Measurements from ENCODE around the gene DYNC2LI1. TPM values are rescaled to one million over a fixed set of nuclear protein-coding genes. Genes with fewer than 3 reads are reported as not detected.
A peak's percentile ranks its signal among the peaks of the same experiment; 100 is the strongest.

The DYNC2LI1 gene
- polyA plus RNA-seq, 1 donor = 40.1 TPM

GRCh38 chr2:43737097-43737854 is 36.6 kb upstream of the DYNC2LI1 start:
- no peak overlapping the region for H3K27ac ChIP-seq (ENCODE audit: low read length)

GRCh38 chr2:43737855-43738254 is 36.0 kb upstream of the DYNC2LI1 start:
- H3K4me1 ChIP-seq (ENCODE audit: control insufficient read depth, insufficient read depth, low read length) = no peaks in the 10 kb centered on the region
- DNase-seq = no peak
- H3K4me3 ChIP-seq (ENCODE audit: low read length) = no peak overlapping the region
- no peaks in the 10 kb centered on the region for H3K9me3 ChIP-seq (ENCODE audit: control insufficient read depth, low read depth, low read length)
- 70% methylated on average over 2 of the region's 2 CpGs for WGBS (ENCODE audit: insufficient coverage, low lambda C conversion rate)
- H3K27me3 ChIP-seq (ENCODE audit: control insufficient read depth, insufficient read depth, low read length) = no peaks in the 10 kb centered on the region
- no peaks in the 10 kb centered on the region for H3K36me3 ChIP-seq (ENCODE audit: control insufficient read depth, insufficient read depth, low read length)
- no peak overlapping the region for H3K27ac ChIP-seq (ENCODE audit: low read length)

More at GRCh38 chr2:43737097-43737854, 36.6 kb upstream of the DYNC2LI1 start:
- no peak overlapping the region for H3K4me3 ChIP-seq (ENCODE audit: low read length)
- 92% methylated on average over 2 of the region's 8 CpGs for WGBS (ENCODE audit: insufficient coverage, low lambda C conversion rate)
- no peaks in the 10 kb centered on the region for H3K4me1 ChIP-seq (ENCODE audit: control insufficient read depth, insufficient read depth, low read length)
- H3K9me3 ChIP-seq (ENCODE audit: control insufficient read depth, low read depth, low read length) = no peaks in the 10 kb centered on the region
- no peaks in the 10 kb centered on the region for H3K27me3 ChIP-seq (ENCODE audit: control insufficient read depth, insufficient read depth, low read length)
- DNase-seq = no peak
- H3K36me3 ChIP-seq (ENCODE audit: control insufficient read depth, insufficient read depth, low read length) = no peaks in the 10 kb centered on the region

DNA sequence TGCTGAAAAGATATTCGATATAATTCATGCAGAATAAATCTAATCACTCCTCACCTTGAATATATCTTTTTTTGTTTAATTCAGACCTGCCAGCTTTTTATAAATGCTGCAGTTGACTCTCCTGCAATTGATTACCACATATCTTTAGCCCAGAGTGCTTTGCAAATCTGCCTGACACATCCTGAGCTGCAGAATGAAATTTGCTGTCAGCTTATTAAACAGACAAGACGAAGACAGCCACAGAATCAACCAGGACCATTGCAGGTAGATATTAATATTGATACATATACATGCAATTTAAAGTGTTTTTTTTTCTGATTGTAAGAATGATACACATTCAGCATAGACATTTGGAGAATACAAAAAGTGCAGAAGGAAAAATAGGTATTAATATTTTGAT is 35.6 kb upstream of the DYNC2LI1 start:
- no peak for DNase-seq
- Histone ChIP-seq H3K27me3 (ENCODE audit: control insufficient read depth, insufficient read depth, low read length) (no peaks in the 10 kb centered on the region), H3K4me3 (ENCODE audit: low read length) (no peak overlapping the region), H3K27ac (ENCODE audit: low read length) (no peak overlapping the region), H3K4me1 (ENCODE audit: control insufficient read depth, insufficient read depth, low read length) (no peaks in the 10 kb centered on the region), H3K36me3 (ENCODE audit: control insufficient read depth, insufficient read depth, low read length) (no peaks in the 10 kb centered on the region), H3K9me3 (ENCODE audit: control insufficient read depth, low read depth, low read length) (no peaks in the 10 kb centered on the region)
- 86% methylated on average over 2 of the region's 2 CpGs for WGBS (ENCODE audit: insufficient coverage, low lambda C conversion rate)

DNA sequence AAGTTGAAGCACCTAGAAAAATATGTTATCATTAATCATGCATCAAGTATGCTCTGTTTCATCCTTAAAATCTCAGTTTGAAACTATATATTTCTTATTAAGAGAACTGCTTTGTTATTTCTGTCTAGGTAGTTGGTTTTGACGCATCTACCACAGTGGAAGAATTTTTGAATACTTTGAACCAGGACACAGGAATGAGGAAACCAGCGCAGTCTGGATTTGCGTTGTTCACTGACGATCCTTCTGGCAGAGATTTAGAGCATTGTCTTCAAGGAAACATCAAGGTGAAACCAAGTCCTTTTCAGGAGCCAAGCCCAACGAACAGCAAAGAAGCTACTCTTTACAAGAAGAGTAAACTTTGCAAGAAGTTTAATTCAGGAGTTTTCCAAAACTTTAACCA is 30.1 kb upstream of the DYNC2LI1 start:
- Histone ChIP-seq H3K27ac (ENCODE audit: low read length) (no peak overlapping the region), H3K9me3 (ENCODE audit: control insufficient read depth, low read depth, low read length) (peaks cover 2% of the 10 kb centered on the region), H3K4me3 (ENCODE audit: low read length) (no peak overlapping the region), H3K36me3 (ENCODE audit: control insufficient read depth, insufficient read depth, low read length) (no peaks in the 10 kb centered on the region), H3K4me1 (ENCODE audit: control insufficient read depth, insufficient read depth, low read length) (no peaks in the 10 kb centered on the region), H3K27me3 (ENCODE audit: control insufficient read depth, insufficient read depth, low read length) (no peaks in the 10 kb centered on the region)
- 71% methylated on average over 1 of the region's 5 CpGs for WGBS (ENCODE audit: insufficient coverage, low lambda C conversion rate)
- DNase-seq = no peak

DNA sequence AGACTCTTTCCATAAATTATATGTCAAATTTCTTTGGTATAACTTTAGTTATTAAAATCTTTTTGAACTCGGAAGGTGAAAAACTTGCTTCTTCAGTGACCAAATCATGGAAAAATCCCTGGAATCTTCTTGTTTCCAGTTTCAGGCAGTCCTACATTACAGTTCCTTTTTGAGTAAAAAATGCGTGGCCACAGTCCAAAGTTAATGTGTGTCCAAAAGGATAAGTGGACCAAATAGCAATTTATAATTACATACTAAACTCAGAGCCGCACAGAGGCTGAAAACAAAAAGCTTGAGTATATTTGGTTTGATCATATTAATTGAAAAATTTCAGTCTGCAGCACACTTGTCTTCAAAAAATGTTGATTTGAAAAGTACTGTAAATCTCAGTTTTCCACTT is 28.4 kb upstream of the DYNC2LI1 start:
- DNase-seq = peak in 1 of 2 donors; percentile 20
- Histone ChIP-seq H3K9me3 (ENCODE audit: control insufficient read depth, low read depth, low read length) (peaks cover 2% of the 10 kb centered on the region), H3K4me3 (ENCODE audit: low read length) (no peak overlapping the region), H3K27ac (ENCODE audit: low read length) (no peak overlapping the region), H3K27me3 (ENCODE audit: control insufficient read depth, insufficient read depth, low read length) (no peaks in the 10 kb centered on the region), H3K4me1 (ENCODE audit: control insufficient read depth, insufficient read depth, low read length) (no peaks in the 10 kb centered on the region), H3K36me3 (ENCODE audit: control insufficient read depth, insufficient read depth, low read length) (no peaks in the 10 kb centered on the region)
- 59% methylated on average over 2 of the region's 3 CpGs for WGBS (ENCODE audit: insufficient coverage, low lambda C conversion rate)

DNA sequence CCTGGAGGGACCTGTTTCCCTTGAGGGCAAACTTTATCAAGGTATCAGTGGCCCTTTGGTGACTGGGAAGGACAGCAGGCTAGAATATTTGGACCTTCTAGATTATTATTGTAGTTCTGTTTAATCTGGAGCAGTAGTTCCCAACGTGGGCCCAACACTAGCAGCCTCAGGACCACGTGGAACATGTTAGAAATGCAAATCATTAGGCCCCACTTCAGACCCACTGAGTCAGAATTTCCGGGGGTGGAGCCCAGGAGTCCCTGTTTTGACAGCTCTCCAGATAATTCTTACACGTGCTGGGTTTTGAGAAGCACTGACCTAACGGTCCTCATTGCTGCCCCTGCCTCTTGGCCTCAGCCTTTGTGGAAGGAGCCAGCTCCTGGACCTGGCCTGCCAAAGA is 25.5 kb upstream of the DYNC2LI1 start:
- H3K4me1 ChIP-seq (ENCODE audit: control insufficient read depth, insufficient read depth, low read length) = no peaks in the 10 kb centered on the region
- no peak for DNase-seq
- H3K4me3 ChIP-seq (ENCODE audit: low read length) = no peak overlapping the region
- WGBS (ENCODE audit: insufficient coverage, low lambda C conversion rate) = no CpG with 5 or more reads among the region's 5 CpGs
- no peaks in the 10 kb centered on the region for H3K27me3 ChIP-seq (ENCODE audit: control insufficient read depth, insufficient read depth, low read length)
- H3K9me3 ChIP-seq (ENCODE audit: control insufficient read depth, low read depth, low read length) = peaks cover 2% of the 10 kb centered on the region
- no peaks in the 10 kb centered on the region for H3K36me3 ChIP-seq (ENCODE audit: control insufficient read depth, insufficient read depth, low read length)
- no peak overlapping the region for H3K27ac ChIP-seq (ENCODE audit: low read length)

DNA sequence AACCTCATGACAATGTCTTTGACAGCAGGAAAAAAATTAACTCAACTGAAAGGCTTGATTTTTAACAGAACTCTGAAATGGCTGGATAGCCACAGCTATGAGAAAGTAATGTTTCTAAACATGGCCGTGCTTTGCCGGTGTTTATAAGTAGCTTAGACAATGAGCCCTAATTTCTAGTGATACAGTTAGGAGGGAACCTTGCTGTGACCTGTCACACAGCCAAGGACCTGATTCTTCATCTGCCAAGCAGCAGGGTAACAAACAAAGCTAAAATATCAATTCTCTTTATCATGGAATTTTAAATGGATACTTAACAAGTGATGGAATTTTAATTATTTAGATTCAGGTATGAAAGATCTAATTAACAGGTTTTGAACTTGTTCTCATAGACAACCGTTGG is 24.3 kb upstream of the DYNC2LI1 start:
- no peaks in the 10 kb centered on the region for H3K36me3 ChIP-seq (ENCODE audit: control insufficient read depth, insufficient read depth, low read length)
- WGBS (ENCODE audit: insufficient coverage, low lambda C conversion rate) = no CpG with 5 or more reads among the region's 3 CpGs
- DNase-seq = no peak
- no peaks in the 10 kb centered on the region for H3K4me1 ChIP-seq (ENCODE audit: control insufficient read depth, insufficient read depth, low read length)
- H3K9me3 ChIP-seq (ENCODE audit: control insufficient read depth, low read depth, low read length) = peaks cover 2% of the 10 kb centered on the region
- H3K27ac ChIP-seq (ENCODE audit: low read length) = no peak overlapping the region
- no peak overlapping the region for H3K4me3 ChIP-seq (ENCODE audit: low read length)
- no peaks in the 10 kb centered on the region for H3K27me3 ChIP-seq (ENCODE audit: control insufficient read depth, insufficient read depth, low read length)

DNA sequence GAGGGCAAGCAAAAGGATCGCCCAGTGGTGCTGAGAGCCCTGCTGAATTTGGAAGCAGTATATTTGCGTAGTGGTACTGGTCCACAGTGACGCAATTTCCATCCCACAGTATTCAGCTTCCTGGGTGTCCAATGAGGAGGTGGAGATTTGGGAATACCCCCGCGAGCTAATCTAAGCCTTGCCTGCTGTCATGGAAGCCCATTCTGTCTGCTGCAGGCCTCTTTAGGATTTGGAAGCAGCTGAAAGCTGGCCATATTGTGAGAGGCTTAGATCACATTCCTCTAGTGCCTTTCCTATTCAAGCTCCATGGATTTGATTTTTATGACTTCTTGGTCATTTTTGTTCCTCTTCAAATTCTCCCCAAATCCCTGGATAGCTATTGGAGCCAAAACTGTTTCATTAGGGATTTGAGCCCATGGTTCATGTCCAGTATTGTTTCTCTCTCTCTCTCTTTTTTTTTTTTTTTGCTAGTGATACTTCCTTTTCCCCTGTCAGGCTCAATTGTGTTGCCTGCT is 22.3 kb upstream of the DYNC2LI1 start:
- no peak overlapping the region for H3K4me3 ChIP-seq (ENCODE audit: low read length)
- WGBS (ENCODE audit: insufficient coverage, low lambda C conversion rate) = no CpG with 5 or more reads among the region's 5 CpGs
- no peaks in the 10 kb centered on the region for H3K4me1 ChIP-seq (ENCODE audit: control insufficient read depth, insufficient read depth, low read length)
- no peaks in the 10 kb centered on the region for H3K27me3 ChIP-seq (ENCODE audit: control insufficient read depth, insufficient read depth, low read length)
- no peaks in the 10 kb centered on the region for H3K36me3 ChIP-seq (ENCODE audit: control insufficient read depth, insufficient read depth, low read length)
- H3K9me3 ChIP-seq (ENCODE audit: control insufficient read depth, low read depth, low read length) = peaks cover 2% of the 10 kb centered on the region
- no peak for DNase-seq
- no peak overlapping the region for H3K27ac ChIP-seq (ENCODE audit: low read length)

DNA sequence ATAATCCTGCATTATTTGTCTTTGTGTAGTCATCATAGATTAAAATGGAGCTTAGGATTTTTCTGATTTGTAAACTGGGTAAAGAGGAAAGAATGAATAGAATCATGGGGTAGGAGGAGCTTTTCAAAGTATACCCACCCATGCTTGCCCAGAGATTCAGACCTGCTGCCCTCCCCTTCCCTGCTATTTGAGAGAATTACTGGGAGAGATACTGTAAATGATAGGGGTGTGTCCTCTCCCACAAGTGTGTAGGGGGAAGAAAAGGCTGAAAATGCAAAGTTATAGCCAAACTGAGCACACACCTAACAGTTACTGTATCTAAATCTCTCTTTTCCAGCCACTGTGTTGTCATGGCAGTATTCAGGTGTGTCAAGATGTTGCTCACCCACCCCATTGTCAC is 21.5 kb upstream of the DYNC2LI1 start:
- H3K36me3 ChIP-seq (ENCODE audit: control insufficient read depth, insufficient read depth, low read length) = no peaks in the 10 kb centered on the region
- H3K4me3 ChIP-seq (ENCODE audit: low read length) = no peak overlapping the region
- H3K27ac ChIP-seq (ENCODE audit: low read length) = no peak overlapping the region
- no peaks in the 10 kb centered on the region for H3K4me1 ChIP-seq (ENCODE audit: control insufficient read depth, insufficient read depth, low read length)
- no peaks in the 10 kb centered on the region for H3K27me3 ChIP-seq (ENCODE audit: control insufficient read depth, insufficient read depth, low read length)
- no peak for DNase-seq
- H3K9me3 ChIP-seq (ENCODE audit: control insufficient read depth, low read depth, low read length) = no peaks in the 10 kb centered on the region

DNA sequence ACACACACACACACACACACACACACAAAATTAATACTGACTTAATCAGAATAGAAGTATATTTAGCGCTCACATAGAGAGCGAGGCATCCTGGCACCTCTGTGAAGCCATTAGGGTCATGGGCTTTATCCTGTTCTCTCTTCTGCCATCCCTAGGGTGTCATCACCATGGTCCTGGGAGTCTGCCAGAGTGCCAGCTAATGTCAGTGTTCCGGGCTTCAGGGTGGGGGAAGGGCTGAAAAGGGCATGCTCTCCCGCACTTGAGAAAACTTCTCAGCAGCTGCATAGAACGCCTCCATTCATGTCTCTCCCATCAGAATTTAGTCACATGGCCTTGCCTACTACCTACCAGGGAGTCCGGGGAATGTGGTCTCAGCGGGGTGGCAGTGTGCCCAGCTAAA is 19.7 kb upstream of the DYNC2LI1 start:
- no peaks in the 10 kb centered on the region for H3K36me3 ChIP-seq (ENCODE audit: control insufficient read depth, insufficient read depth, low read length)
- H3K4me1 ChIP-seq (ENCODE audit: control insufficient read depth, insufficient read depth, low read length) = no peaks in the 10 kb centered on the region
- no peak overlapping the region for H3K4me3 ChIP-seq (ENCODE audit: low read length)
- WGBS (ENCODE audit: insufficient coverage, low lambda C conversion rate) = no CpG with 5 or more reads among the region's 7 CpGs
- DNase-seq = no peak
- no peak overlapping the region for H3K27ac ChIP-seq (ENCODE audit: low read length)
- H3K27me3 ChIP-seq (ENCODE audit: control insufficient read depth, insufficient read depth, low read length) = no peaks in the 10 kb centered on the region
- no peaks in the 10 kb centered on the region for H3K9me3 ChIP-seq (ENCODE audit: control insufficient read depth, low read depth, low read length)

- no CpG with 5 or more reads among the region's 3 CpGs for WGBS (ENCODE audit: insufficient coverage, low lambda C conversion rate)
- no peaks in the 10 kb centered on the region for H3K9me3 ChIP-seq (ENCODE audit: control insufficient read depth, low read depth, low read length)
- DNase-seq = no peak
- no peaks in the 10 kb centered on the region for H3K27me3 ChIP-seq (ENCODE audit: control insufficient read depth, insufficient read depth, low read length)
- H3K4me3 ChIP-seq (ENCODE audit: low read length) = no peak overlapping the region
- no peak overlapping the region for H3K27ac ChIP-seq (ENCODE audit: low read length)
- H3K4me1 ChIP-seq (ENCODE audit: control insufficient read depth, insufficient read depth, low read length) = no peaks in the 10 kb centered on the region
- no peaks in the 10 kb centered on the region for H3K36me3 ChIP-seq (ENCODE audit: control insufficient read depth, insufficient read depth, low read length)
Observed at GRCh38 chr2:43758739-43759138, 15.1 kb upstream of the DYNC2LI1 start.
